Hepatocyte (in vitro differentiated cells): ENCODE data around the gene SYNDIG1L. TPM values are rescaled to one million over a fixed set of nuclear protein-coding genes. Genes with fewer than 3 reads are reported as not detected.
"Not testable (repeated sequence)": the region's sequence is repeated elsewhere in the genome, so short reads cannot be mapped to it uniquely, and the experiment has no call there.

Source experiments
- DNase-seq: peaks from one replicate; pipeline ENCODE4 v3.0.0-alpha.2; 2016; ENCODE audit warnings: low spot score
- H2AFZ ChIP-seq: fragments of 200-600 bp; sonication (generic); 2 replicates; pipeline ENCODE4 v1.6.0; 2016; ENCODE audit warnings: antibody characterized with exemption, mild to moderate bottlenecking
- H3K27ac ChIP-seq: fragments of 200-600 bp; sonication (generic); 2 replicates; pipeline ENCODE4 v1.5.1; 2016; ENCODE audit warnings: mild to moderate bottlenecking
- H3K27me3 ChIP-seq: fragments of 200-600 bp; sonication (generic); 2 replicates; pipeline ENCODE4 v1.6.1; 2016
- H3K36me3 ChIP-seq: fragments of 200-600 bp; sonication (generic); replicated peaks from 2 replicates; pipeline ENCODE4 v1.5.1; 2016; ENCODE audit warnings: low read depth; ENCODE audit not compliant: insufficient read depth
- H3K4me1 ChIP-seq: fragments of 200-600 bp; sonication (generic); 2 replicates; pipeline ENCODE4 v1.5.1; 2016; ENCODE audit warnings: mild to moderate bottlenecking, moderate library complexity; ENCODE audit not compliant: insufficient read depth
- H3K4me2 ChIP-seq: fragments of 200-600 bp; sonication (generic); 2 replicates; pipeline ENCODE4 v1.6.0; 2016
- H3K4me3 ChIP-seq: fragments of 200-600 bp; sonication (generic); 2 replicates; pipeline ENCODE4 v1.5.1; 2016; ENCODE audit warnings: mild to moderate bottlenecking
- H3K79me2 ChIP-seq: fragments of 200-600 bp; sonication (generic); 2 replicates; pipeline ENCODE4 v1.6.0; 2017; ENCODE audit warnings: mild to moderate bottlenecking
- H3K9me2 ChIP-seq: fragments of 200-600 bp; sonication (generic); replicated peaks from 2 replicates; pipeline ENCODE4 v1.6.0; 2017; ENCODE audit warnings: mild to moderate bottlenecking; ENCODE audit not compliant: insufficient read depth
- H3K9me3 ChIP-seq: fragments of 200-600 bp; sonication (generic); 2 replicates; pipeline ENCODE4 v1.5.1; 2016; ENCODE audit warnings: low read depth, mild to moderate bottlenecking
- H4K20me1 ChIP-seq: fragments of 200-600 bp; sonication (generic); 2 replicates; pipeline ENCODE4 v1.6.0; 2016; ENCODE audit warnings: mild to moderate bottlenecking; ENCODE audit not compliant: insufficient read depth, poor library complexity, severe bottlenecking
- CTCF ChIP-seq: fragments of 200-600 bp; sonication (generic); IDR thresholded peaks from 2 replicates; pipeline ENCODE4 v1.5.1; 2016; ENCODE audit warnings: antibody characterized with exemption, mild to moderate bottlenecking; ENCODE audit not compliant: poor library complexity
- EZH2 ChIP-seq: fragments of 200-600 bp; sonication (generic); IDR thresholded peaks from 2 replicates; pipeline ENCODE4 v1.6.1; 2016; ENCODE audit warnings: antibody characterized with exemption, mild to moderate bottlenecking, borderline replicate concordance
- EZH2phosphoT487 ChIP-seq: fragments of 200-600 bp; sonication (generic); IDR thresholded peaks from one replicate; pipeline ENCODE4 v1.6.1; 2018; ENCODE audit warnings: antibody characterized with exemption, mild to moderate bottlenecking, low read depth, moderate library complexity; ENCODE audit not compliant: unreplicated experiment, severe bottlenecking
- WGBS: methylation state at CpG from one replicate; pipeline ENCODE4 v1.1.6; 2016; ENCODE audit warnings: low lambda C conversion rate; ENCODE audit errors: missing lambda C conversion rate; 5-methylcytosine and 5-hydroxymethylcytosine counted together
- polyA plus RNA-seq: library from polyadenylated mRNA; unstranded; fragments of >200 nt; fragmentation: Nextera tagmentation; extraction: Ambion mirVana; gene quantifications from 2 replicates; pipeline ENCODE4 v1.2.1, GENCODE V29; 2016
- total RNA-seq: library from RNA; depleted of rRNA; stranded (reverse); fragments of >200 nt; gene quantifications from 2 replicates; pipeline ENCODE4 v1.2.3, GENCODE V29; 2014

SYNDIG1L gene
- total and polyA plus RNA-seq, 2 experiments from 2014 or later: not detected

GRCh38 chr14:74389980-74390379 is 36.0 kb downstream of the SYNDIG1L start:
- H3K9me3 ChIP-seq: no peaks in the 10 kb centered on the region
- H3K27ac ChIP-seq: no peak overlapping the region

GRCh38 chr14:74382231-74382630 is 43.8 kb downstream of the SYNDIG1L start:
- no peaks in the 10 kb centered on the region for H3K79me2 ChIP-seq
- DNase-seq: no peak
- WGBS: 93% methylated on average over 4 of the region's 4 CpGs

More at GRCh38 chr14:74389980-74390379, 36.0 kb downstream of the SYNDIG1L start:
- Histone ChIP-seq H3K9me2 (no peaks in the 10 kb centered on the region), H3K4me3 (no peak overlapping the region), H3K27me3 (peaks cover 22% of the 10 kb centered on the region), H3K4me1 (no peaks in the 10 kb centered on the region), H3K36me3 (no peaks in the 10 kb centered on the region), H3K4me2 (no peak overlapping the region), H3K79me2 (no peaks in the 10 kb centered on the region), H2AFZ (no peak overlapping the region), H4K20me1 (no peaks in the 10 kb centered on the region)
- WGBS: 65% methylated on average over 7 of the region's 7 CpGs
- TF ChIP-seq EZH2: no peak
- TF ChIP-seq CTCF: no peak
- no peak for TF ChIP-seq EZH2phosphoT487
- no peak for DNase-seq

GRCh38 chr14:74381571-74381970 is 44.4 kb downstream of the SYNDIG1L start:
- not testable (repeated sequence) for DNase-seq, H3K4me1 ChIP-seq, H3K4me3 ChIP-seq, H3K9me2 ChIP-seq, H3K79me2 ChIP-seq, H2AFZ ChIP-seq, H3K9me3 ChIP-seq, H3K27me3 ChIP-seq, H3K36me3 ChIP-seq, H4K20me1 ChIP-seq, H3K27ac ChIP-seq, H3K4me2 ChIP-seq
- WGBS: 90% methylated on average over 10 of the region's 10 CpGs

More at GRCh38 chr14:74382231-74382630, 43.8 kb downstream of the SYNDIG1L start:
- Histone ChIP-seq H3K36me3 (no peaks in the 10 kb centered on the region), H3K9me3 (no peaks in the 10 kb centered on the region), H3K9me2 (no peaks in the 10 kb centered on the region), H2AFZ (no peak overlapping the region), H4K20me1 (no peaks in the 10 kb centered on the region), H3K4me3 (no peak overlapping the region), H3K27me3 (peaks cover 5% of the 10 kb centered on the region), H3K27ac (no peak overlapping the region), H3K4me1 (no peaks in the 10 kb centered on the region), H3K4me2 (no peak overlapping the region)
- TF ChIP-seq EZH2phosphoT487 (no peak), EZH2 (no peak), CTCF (no peak)

- Histone ChIP-seq H3K27me3 (no peaks in the 10 kb centered on the region), H3K4me3 (no peak overlapping the region), H3K79me2 (no peaks in the 10 kb centered on the region), H2AFZ (no peak overlapping the region), H3K9me2 (no peaks in the 10 kb centered on the region), H4K20me1 (no peaks in the 10 kb centered on the region), H3K4me2 (no peak overlapping the region), H3K9me3 (no peaks in the 10 kb centered on the region), H3K27ac (no peak overlapping the region), H3K4me1 (no peaks in the 10 kb centered on the region), H3K36me3 (no peaks in the 10 kb centered on the region)
- TF ChIP-seq CTCF: no peak
- TF ChIP-seq EZH2: no peak
- TF ChIP-seq EZH2phosphoT487: no peak
- DNase-seq: no peak
- WGBS: 89% methylated on average over 13 of the region's 13 CpGs
Observed at GRCh38 chr14:74380845-74381244, 45.2 kb downstream of the SYNDIG1L start.
